Dermis blood vessel endothelial cell (primary cell): ENCODE data around the gene LY6G6C. TPM values are rescaled to one million over a fixed set of nuclear protein-coding genes. Genes with fewer than 3 reads are reported as not detected.

Experiments
- DNase-seq: peaks from one replicate; pipeline ENCODE4 v3.0.0; 2010
- total RNA-seq: library from RNA; depleted of rRNA; stranded (reverse); fragments of >200 nt; gene quantifications from 2 replicates; pipeline ENCODE4 v1.2.3, GENCODE V29; 2014

Gene LY6G6C
- total RNA-seq, 1 donor from 2014 or later, result not detected

DNA sequence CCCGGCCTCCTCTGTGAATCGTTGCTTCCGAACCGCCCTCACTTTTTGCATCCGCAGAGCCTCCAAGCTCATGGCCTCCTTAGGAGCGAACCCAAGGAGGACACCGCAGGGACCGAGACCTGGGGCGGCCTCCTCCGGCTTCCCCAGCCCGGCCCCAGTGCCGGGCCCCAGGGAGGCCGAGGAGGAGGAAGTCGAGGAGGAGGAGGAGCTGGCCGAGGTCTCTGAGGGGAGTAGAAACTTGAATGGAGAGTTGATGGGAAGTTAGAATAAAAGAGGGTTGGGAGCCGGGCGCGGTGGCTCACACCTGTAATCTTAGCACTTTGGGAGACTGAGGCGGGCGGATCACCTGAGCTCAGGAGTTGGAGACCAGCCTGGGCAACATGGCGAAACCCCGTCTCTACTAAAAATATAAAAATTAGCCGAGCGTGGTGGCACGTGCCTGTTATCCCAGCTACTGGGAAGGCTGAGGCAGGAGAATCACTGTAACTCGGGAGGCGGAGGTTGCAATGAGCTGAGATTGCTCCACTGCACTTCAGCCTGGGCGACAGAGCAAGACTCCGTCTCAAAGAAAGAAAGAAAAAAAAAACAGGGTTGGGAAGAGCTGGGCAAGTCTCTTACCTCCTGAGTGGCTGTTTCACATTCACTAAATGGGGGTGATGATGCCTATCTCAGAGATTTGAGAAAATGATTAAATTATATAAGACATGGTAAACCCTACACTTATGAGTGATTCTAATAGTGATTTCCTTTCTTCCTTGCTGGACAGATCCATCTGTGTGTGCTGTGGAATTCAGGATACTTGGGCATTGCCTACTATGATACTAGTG lies 19.1 kb upstream of the LY6G6C start:
- DNase-seq, result peak; percentile 53

DNA sequence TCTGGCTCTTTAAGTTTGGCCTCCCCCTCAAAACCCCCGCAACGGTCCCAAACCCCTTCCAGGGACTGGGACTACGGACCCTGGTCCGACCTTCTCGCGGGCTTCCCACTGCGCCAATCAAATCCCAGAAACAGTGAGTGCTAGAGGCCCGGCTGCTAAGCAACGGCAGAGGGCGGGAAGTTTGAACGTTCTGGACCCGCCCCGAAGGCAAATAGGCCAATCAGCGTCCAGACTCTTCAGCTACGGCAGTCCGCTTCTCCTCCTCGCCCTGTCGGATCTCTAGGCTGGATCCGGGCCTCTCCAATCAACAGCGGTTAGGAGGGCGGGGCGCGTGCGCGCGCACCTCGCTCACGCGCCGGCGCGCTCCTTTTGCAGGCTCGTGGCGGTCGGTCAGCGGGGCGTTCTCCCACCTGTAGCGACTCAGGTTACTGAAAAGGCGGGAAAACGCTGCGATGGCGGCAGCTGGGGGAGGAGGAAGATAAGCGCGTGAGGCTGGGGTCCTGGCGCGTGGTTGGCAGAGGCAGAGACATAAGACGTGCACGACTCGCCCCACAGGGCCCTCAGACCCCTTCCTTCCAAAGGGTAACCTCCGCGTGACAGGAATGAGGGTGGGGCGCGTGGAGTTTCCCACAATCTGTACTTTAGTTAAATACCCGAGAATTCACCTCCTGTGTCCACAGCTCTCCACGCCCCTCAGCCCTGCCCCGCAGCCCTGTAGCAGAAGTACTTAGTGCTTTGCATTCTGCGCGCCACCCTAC lies 18.3 kb upstream of the LY6G6C start, which contains the start of gene MSH5:
Gene MSH5, plus strand, starts transcription at position 367 of the 758 bp plus-strand sequence. CDS start 462 bp downstream, outside the sequence.
- peak; percentile 99 for DNase-seq

DNA sequence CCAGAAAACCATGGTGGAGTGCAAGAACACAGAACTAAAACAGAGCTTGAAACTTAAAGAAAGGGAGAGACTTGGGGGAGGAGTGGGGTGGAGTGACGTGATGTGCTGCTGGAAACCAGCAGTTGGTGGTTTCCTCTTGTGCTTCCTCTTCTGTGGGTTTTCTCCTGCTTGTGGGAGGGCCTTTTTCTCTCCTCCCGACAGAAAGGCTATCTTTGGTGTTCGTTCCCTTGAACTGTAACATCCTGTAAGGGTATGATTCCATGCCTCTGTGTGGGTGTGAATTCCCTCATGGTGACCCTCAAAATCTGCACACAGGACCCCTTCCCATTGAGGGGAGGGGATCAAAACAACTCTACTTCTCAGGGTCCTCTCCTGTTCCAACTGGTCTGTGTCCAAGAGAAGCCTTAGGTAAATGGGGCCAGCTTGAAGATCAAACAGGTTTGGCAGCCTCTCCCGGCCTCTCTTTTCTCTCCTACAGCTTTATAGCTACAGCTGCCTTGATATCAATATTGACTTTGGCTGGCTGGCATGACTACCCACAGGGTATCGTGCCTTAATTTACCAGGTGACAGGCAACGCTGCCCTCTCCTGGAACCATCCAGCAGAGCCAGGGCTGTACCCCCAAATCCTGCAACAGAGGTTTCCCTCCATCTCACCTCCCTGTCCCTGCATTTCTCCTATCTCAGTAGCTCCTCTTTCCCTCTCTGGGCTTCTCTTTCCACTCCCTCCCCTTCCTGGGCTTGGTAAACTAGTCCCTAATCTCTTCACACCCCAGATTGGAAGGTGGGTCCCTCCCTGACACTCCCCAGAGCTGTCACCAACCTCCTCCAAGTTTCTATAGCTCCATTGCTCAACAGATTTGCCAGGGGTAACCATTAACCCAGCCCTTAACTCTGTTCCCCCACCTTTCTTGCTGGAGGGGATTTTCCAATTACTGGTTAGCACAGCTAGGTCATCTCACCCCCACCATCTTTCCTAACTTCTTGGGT lies 16.7 kb upstream of the LY6G6C start:
- DNase-seq, result peak; percentile 95

DNA sequence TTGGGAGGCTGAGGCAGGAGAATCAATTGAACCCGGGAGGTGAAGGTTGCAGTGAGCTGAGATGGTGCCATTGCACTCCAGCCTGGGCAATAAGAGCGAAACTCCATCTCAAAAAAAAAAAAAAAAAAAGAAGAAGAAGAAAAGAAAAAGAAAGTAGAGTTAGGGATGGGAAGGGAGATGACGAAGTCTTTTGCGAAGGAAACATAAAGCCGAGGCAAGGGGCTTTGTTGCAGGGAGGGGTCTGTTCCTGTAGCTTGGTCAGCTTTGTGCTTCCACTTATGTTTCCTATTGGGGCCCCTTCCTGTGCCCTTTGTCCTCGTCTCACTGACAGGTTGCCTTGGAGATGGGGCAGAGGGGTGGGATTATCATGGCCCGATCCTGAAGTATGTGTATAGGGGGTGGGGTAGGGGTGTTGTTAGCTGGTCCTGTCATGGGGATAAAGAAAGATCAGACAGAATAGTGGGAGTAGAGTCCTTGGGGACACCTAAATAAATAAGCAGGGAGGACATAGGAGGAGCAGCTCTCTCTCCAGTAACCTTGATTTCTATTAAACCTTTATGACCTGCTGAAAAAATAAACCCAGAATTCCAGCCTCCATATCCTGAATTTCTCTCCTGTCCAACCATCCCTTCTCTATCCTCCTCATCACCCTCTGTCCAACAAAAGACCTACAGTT lies 15.9 kb upstream of the LY6G6C start:
- peak; percentile 84 for DNase-seq

DNA sequence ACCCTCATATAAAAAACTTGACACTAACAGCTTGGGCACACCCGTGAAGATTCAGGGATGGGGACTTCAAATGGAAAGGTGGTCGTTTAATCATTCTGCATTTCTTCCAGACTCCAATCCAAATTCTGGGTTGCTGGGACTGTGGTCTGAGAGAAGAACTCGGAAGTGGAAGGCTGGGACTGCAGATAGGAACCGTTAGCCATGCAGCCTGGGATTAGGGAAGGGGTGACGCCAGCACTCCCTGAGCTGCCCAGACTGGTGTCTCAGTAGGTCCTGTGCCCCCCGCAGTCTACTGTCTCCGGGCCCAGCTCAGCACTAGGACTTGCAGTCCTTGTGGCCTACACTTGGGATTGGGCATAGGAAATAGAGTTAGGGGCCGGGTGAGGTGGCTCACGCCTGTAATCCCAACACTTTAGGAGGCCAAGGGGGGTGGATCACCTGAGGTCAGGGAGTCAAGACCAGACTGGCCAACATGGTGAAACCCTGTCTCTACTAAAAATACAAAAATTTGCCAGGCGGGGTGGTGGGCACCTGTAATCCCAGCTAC lies 15.3 kb upstream of the LY6G6C start:
- peak; percentile 23 for DNase-seq

DNA sequence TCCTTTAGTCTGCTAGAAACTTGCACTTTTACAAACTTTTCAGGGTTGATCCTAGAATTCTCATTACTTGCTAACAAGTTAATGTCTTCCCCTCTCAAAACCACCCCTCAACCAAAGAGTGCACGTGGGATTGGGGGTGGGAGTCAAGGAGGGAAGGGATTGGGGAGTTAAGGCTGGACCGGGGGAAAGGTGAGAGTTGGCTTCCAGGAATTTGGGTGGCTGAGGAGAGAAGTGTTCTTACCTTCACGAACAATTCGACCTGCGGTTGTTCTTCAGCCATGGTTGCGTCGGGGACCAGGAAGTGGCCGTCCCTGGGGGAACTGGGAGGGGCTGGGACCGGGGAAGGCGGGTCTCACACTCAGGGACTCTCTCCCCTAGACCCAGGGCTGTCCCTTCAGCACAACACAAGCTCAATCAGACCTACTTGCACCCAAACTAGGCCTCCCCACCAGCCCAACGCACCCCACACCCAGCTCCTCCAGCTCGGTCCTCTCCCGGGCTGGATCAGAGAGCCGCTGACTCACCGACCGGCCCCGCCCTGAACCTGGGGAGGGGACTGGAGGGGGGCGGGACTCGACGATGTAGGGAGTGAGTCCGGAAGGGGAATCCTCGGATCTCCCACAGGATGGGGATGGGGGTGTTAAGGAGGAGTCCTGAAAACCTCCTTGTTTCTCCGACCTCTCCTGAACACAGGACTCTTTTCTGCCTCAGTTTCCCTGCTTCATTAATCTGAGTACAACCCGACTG lies 14.6 kb upstream of the LY6G6C start, which contains the start of gene CLIC1:
Gene CLIC1, minus strand, starts transcription at position 510 of the 747 bp plus-strand sequence. Its CDS starts 230 bp downstream, at position 280.
- peak; percentile 83 for DNase-seq

DNA sequence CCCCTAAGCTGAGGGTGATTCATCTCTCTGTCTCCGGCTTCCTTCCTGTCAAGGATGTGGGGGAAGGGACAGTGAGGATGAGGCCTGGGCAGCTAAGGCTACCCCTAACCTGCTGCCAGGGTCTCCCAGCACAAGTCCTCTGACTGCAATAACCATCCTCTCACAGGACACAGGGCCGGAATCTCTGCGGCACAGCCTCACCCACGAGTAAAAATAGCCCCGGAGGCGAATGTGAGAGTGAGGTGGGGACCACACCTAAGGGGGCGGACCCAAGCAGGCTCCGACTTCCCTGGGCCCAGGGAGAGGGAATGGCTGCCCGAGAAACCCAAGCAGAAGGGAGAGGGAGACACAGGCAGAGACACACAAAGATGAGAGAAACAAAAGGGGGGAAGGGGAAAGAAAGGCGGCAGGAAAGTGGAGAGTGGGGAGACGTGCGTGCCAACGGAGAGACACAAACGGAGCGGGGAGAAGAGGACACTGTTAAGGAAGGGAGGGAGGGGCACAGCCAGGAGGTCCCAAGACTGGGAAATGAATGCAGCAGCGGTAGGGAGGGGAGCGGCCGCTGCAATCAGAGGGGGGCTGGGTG lies 13.4 kb upstream of the LY6G6C start:
- peak; percentile 88 for DNase-seq

DNA sequence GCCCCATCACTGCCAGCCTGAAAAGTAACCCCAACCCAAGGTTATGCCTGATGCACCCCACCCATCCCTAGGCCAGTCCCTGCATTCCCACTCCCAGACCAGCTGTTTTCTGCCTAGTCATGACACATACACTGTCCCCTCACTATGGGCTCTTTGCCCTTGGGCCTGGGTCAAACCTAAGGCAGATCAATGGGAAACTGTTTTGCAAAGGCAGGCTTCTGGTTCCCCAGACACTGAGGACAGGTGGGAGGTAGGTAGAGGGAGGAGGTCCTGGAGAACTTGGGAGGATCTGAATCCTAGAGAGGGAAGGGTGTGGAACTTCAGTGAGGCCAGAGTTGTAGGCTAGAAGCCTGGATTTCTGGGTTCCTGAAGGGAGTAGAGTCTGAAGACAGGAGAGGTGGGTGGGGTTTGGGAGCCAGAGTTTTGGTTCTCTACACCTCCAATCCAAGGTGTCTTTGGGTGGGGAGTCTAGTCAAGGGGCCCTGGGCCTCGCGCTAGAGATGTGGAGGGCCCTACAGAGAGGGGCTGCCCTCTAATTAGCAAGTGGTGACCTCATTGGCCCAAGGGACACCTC lies 12.8 kb upstream of the LY6G6C start:
- no peak for DNase-seq

DNA sequence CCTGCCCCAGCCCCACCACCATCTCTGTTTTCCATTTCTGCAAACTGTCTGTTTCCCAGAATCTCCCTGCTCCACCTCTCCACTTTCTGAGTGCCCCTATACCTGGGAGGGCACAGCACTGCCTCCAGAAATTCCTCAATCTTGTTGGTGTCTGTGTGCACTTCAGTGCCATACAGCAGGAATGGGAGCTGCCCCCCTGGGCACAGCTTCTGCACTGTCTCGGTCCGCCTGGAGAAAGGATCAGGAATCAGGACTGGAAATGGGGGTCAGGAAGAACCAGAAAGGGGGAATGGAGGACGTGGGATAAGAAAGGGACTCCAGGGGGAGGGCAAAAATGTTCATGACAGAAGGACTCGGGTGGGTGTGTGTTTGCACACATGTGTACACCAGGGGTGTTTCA lies 12.2 kb upstream of the LY6G6C start:
- no peak for DNase-seq

DNA sequence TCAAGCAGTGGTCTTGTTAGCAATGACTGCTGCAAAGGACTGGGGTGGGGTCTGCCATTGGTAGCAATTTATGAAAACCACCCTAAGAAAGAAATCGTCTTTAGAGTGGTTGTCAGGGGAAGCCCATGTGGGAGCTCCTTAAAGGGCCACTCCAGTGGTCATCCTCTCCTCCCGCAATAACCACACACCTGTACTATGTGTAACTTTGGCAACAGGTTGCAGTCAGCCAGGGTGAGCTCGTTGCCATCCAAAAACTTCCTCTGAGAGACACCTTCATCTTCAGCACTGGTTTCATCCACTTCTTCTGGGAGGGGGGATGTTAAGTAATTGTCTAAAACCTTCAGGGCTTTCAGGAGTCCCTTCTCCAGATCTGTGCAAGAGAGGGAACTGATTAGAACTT lies 10.5 kb upstream of the LY6G6C start:
- DNase-seq, result no peak

DNA sequence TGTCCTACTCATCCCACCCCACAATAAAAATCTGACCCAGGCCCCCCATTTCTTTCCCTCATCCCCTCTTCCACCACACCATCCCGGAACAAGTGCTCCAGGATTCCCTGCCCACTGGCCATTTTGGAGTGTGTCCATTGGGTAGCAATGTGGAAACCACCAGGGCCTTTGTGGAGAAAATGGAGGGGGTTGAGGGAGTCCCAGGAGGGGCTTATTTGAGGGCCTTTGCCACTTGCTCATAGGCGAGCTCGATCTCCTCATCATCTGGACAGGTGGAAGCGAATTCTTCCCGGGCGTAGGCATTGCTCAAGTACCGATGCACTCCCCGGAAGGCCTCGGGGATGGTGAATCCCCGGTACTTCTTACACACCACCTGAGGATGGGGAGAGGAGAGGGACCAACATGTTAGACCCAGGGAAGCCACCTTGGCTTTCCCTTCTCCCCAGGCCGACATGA lies 9.1 kb upstream of the LY6G6C start:
- no peak for DNase-seq

DNA sequence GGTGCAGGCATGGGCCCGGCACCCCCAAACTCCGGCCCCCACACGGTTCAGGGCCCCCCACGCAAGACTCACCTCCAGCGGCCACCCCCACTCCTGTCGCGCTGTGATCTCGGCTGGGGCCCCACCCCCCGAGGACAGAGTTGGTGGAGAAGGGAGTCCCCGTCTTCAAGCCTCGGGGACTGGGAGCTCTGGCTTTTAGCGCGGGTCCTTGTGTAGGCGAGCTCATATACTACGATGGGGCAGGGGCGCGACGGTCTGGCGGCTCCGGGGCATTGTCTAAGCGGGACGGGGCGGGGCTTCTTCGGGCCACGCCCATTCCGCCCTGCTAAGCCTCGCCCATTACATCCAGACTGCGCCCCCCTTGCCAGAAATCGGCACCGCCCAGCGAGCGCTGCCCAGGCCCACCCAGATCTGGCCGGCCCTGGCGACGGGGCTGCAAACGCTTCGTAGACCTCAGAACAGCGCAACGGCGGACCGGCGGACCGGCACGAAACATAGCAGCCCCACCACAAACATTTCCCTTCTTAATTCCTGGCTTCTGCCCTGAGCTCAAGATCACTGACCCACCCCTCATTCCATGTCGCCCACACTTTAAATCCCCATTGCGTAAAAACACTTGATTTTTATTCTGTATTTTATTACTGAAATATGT lies 8.6 kb upstream of the LY6G6C start:
- DNase-seq, result peak; percentile 95

DNA sequence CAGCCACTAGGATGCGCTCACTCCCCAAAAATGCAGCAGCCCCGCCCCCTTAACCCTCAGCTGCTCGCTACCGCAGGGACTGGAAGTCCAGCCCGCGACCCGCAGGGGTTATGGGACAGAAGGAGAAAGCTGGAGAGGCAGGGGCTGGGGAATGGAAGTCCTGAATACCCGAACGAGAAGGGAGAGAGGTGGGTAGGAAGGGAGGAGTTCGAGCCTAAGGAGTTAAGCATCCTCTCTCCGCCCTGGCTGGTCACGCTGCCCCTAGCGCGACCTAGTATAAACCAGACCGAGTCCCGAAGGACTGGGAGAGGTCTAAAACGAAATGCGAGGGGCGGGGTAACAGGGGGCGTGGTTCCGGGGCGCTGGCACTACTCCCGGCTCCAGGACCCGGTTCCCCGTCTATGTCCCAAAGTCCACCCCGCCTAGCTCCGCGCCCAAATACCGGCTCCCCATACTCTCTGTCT lies 8.0 kb upstream of the LY6G6C start:
- DNase-seq, result peak; percentile 93

DNA sequence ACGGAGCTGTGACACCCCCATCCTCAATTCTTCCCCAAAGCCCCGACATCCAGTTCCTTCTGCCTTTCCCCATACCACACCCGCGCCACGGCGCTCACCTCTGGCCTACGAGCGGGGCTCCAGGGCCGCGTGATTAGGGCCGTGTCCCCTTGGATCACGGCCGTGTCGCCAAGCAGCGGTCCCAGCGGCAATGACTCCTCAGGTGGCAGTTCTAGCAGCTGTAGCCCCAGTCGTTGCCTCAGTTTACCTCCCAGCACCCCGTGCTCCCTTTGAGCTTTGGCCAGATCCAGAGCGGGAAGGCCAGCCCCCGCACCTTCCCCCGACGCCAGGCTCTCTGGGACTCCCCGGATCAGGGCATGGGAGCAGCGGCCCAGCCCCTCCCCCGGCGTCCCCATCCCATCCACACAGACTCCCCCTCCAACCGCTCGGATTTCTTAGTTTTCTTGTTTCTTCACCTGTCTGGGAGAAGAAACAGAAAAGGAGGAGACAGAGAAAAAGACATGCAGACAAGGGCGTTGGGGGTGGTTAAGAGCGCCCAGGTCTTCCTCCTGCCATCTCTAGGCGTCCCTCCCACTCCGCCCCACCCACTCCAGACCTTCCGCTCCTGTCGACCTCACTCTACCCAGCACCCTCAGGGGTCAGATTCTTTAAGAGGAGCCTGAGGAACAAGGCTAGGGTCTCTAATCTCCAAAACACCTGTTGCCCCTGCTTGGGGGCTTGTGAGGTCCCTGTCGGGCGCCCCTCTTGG lies 7.4 kb upstream of the LY6G6C start, which contains the start of gene DDAH2:
Gene DDAH2, minus strand, starts transcription at position 533 of the 748 bp plus-strand sequence. Its CDS starts 138 bp downstream, at position 395.
- no peak for DNase-seq

DNA sequence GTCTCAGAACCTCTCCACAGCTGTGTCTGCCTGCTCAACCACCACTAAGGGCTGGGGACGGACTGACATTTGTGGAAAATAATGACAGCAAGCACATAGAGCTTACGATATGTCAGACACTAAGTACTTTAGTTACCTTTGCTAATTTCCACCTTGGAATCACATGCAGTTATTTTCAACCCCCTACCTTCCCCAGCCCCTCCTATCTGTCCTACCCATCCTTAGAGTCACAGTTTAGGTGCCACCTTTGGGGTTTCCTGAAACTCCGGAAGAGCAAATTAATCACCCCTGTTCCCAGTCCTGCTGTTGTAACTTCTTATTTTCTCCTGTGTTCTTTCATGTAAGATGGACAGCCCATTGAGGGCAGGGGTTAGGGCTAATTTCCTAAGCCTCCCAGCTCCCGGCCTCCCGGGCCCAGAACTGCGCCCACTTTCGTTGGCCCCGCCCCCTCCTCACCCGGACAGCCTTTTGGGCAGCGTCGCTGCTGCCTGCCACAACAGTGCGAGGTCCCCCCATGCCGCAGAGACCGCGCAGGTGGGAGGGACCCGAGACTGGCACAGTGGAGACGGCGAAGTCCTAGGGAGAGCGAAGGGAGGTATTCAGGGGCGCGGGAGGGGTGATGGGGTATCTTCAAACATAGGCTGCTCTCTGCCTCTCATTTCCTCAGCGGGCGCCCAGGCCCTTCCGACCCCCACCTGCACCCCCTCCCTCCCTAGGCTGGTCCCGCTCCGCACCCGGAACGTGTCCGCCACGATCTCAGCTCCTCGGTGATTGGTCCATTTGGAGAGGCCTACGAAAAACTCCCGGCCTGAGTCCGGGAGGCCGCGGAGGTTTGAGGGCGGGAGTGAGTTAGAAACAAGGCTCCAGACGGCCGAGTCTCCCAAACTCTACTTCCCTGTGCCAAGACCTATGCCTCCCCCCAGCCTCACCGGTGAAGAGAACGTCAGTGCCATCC lies 6.4 kb upstream of the LY6G6C start:
- DNase-seq, result no peak

DNA sequence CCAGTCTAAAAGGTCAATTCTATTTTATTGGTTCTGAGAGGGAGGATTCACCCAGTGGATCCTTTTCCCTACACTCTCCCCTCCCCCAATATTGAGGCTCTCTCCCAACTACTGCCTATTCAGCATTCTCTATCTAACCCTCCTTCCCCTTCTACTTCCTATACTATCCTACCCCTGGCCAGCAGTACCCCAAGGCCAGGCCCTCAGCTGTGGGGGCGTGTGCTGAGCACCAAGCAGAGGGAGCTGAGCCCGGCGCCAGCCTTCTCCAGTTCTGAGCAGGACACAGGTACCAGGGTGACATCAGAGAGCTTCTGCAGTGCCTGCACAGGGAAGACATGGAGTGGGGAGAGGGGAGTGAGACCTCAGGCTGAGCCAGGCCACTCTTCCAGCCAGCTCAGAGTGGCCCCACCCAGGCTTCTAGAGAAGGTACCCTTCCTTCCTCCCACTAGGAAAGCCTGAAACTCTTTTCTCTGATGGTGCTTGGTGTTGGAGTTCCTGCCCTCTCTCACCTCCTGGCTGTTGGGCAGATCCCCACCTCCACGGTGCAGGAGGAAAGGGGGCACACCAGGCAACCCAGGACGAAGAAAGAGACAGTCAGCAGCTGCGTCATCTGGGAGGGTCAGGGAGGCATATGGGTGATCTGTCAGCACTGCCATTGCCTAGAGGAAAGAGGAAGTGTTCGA lies 5.6 kb upstream of the LY6G6C start:
- no peak for DNase-seq
